HepG2 (cell line): ENCODE measurements around the gene ATP8A1. TPM values are rescaled to one million over a fixed set of nuclear protein-coding genes. Genes with fewer than 3 reads are reported as not detected.

Experiments
- ATAC-seq: fragments of 200-7000 bp; cut with Tn5 transposase; 3 replicates; pipeline ENCODE4 v1.9.1; 2020; ENCODE audit warnings: mild to moderate bottlenecking, moderate library complexity
- BruUV-seq: library from RNA; stranded (reverse); fragments of 400-500 nt; replicated peaks from 2 replicates; lab custom pipeline; 2021; lab: Mats Ljungman, UMichigan
- CTCF ChIA-PET: fragments of 300-600 bp; formaldehyde crosslinking; extraction: SDS; loops from one replicate; lab custom pipeline; 2021; ENCODE audit warnings: low total read pairs, inconsistent platforms, low intra/inter-chr PET ratio; lab: Yijun Ruan, JAX
- POLR2A ChIA-PET: fragments of 350-600 bp; sonication (Branson Sonifier 250); formaldehyde crosslinking; loops from one replicate; lab custom pipeline; 2020; ENCODE audit warnings: antibody characterized with exemption, inconsistent platforms; lab: Yijun Ruan, JAX
- DNase-seq: peaks from one replicate; pipeline ENCODE4 v3.0.0-alpha.2; 2015; ENCODE audit warnings: low spot score
- FAIRE-seq: peaks from 3 replicates; lab custom pipeline; 2011; peaks lifted over from hg19 to GRCh38; lab: Jason Lieb, UNC
- H2AFZ ChIP-seq: one replicate; pipeline ENCODE4 v1.6.1; 2011; ENCODE audit warnings: low read length, inconsistent platforms
- H3K27ac ChIP-seq: fragments of 300-600 bp; 3 replicates; pipeline ENCODE4 v1.8.0; 2011; ENCODE audit warnings: mixed run types, mild to moderate bottlenecking, mixed read lengths, low read length, inconsistent platforms; ENCODE audit not compliant: insufficient read depth; ENCODE audit errors: extremely low read length
- H3K27me3 ChIP-seq, 2 experiments: fragments of 200-600 bp in 1 of 2; 2 replicates in 1 of 2; 3 replicates in 1 of 2; pipeline versions ENCODE4 v1.6.0 to v1.8.0; 2011; ENCODE audit warnings: low read length in 2 of 2, mild to moderate bottlenecking in 2 of 2, moderate library complexity in 2 of 2, inconsistent platforms in 1 of 2; ENCODE audit not compliant: insufficient read depth in 2 of 2, control insufficient read depth in 1 of 2
- H3K36me3 ChIP-seq, 2 experiments: fragments of 200-600 bp in 1 of 2; replicated peaks in 1 of 2; 2 replicates in 1 of 2; 3 replicates in 1 of 2; pipeline versions ENCODE4 v1.5.1 to v1.8.0; 2011; ENCODE audit warnings: low read length in 2 of 2, inconsistent platforms in 1 of 2; ENCODE audit not compliant: insufficient read depth in 2 of 2, control insufficient read depth in 1 of 2
- H3K4me1 ChIP-seq: 2 replicates; pipeline ENCODE4 v1.5.1; 2012; ENCODE audit warnings: low read length, inconsistent platforms; ENCODE audit not compliant: insufficient read depth
- H3K4me2 ChIP-seq: 2 replicates; pipeline ENCODE4 v1.6.0; 2011; ENCODE audit warnings: low read depth, low read length, inconsistent platforms
- H3K4me3 ChIP-seq, 3 experiments: fragments of 200-600 bp in 1 of 3; sonication (generic), shearing (Covaris generic) in 1 of 3; replicated peaks in 1 of 3; 2 replicates each; pipeline ENCODE4 v1.5.1; 2011 to 2016; ENCODE audit warnings: low read length in 3 of 3, inconsistent platforms in 2 of 3, low read depth in 2 of 3, mild to moderate bottlenecking in 2 of 3, control low read depth in 1 of 3, mixed read lengths in 1 of 3; ENCODE audit not compliant: insufficient read depth in 1 of 3
- H3K79me2 ChIP-seq: one replicate; pipeline ENCODE4 v1.6.1; 2011; ENCODE audit warnings: low read length, inconsistent platforms; ENCODE audit not compliant: insufficient read depth
- H3K9ac ChIP-seq: 2 replicates; pipeline ENCODE4 v1.6.0; 2011; ENCODE audit warnings: mild to moderate bottlenecking, low read depth, low read length, inconsistent platforms; ENCODE audit not compliant: insufficient read depth
- H3K9me3 ChIP-seq: 2 replicates; pipeline ENCODE4 v1.5.1; 2012; ENCODE audit warnings: mild to moderate bottlenecking, low read length
- H4K20me1 ChIP-seq: 2 replicates; pipeline ENCODE4 v1.6.0; 2011; ENCODE audit warnings: inconsistent platforms, mild to moderate bottlenecking, low read length, moderate library complexity; ENCODE audit not compliant: insufficient read depth
- ZNF501 ChIP-seq: sonication (generic); formaldehyde crosslinking; IDR thresholded peaks from 2 replicates; pipeline ENCODE4 v1.5.1; 2020; ENCODE audit warnings: mild to moderate bottlenecking, moderate library complexity, missing genetic modification reagents
- ZNF740 ChIP-seq: sonication (generic); formaldehyde crosslinking; IDR thresholded peaks from 2 replicates; pipeline ENCODE4 v1.4.0; 2020; ENCODE audit warnings: missing genetic modification reagents
- WGBS: methylation state at CpG from one replicate; pipeline ENCODE4 v1.1.6; 2017; ENCODE audit warnings: low lambda C conversion rate; 5-methylcytosine and 5-hydroxymethylcytosine counted together
- in situ Hi-C: cut with HindIII; loops from 2 replicates; pipeline ENCODE4 v1.10.0; 2017; ENCODE audit warnings: low pct_unique_long_range_greater_than_20kb; ENCODE audit not compliant: extremely low pct_ligation_motif_present
- intact Hi-C: fragments of 100-400 bp; cut with micrococcal nuclease; formaldehyde crosslinking; loops from one replicate; pipeline ENCODE4 v1.10.0; 2022; ENCODE audit not compliant: unreplicated experiment
- polyA plus RNA-seq, 8 experiments: library from polyadenylated mRNA; depleted of rRNA in 3 of 8; stranded (reverse) in 7 of 8; unstranded in 1 of 8; fragments of >200 nt; fragmentation: Illumina TruSeq in 4 of 8; extraction: Trizol in 4 of 8; gene quantifications; 2 replicates each; pipeline versions ENCODE4 v1.2.1 to v1.2.3, GENCODE V29; 2011 to 2016; ENCODE audit warnings: low read depth in 4 of 8, missing spikeins in 1 of 8, mixed read lengths in 1 of 8; ENCODE audit not compliant: insufficient read depth in 1 of 8
- total RNA-seq, 5 experiments: library from RNA; depleted of rRNA; stranded (reverse); fragments of >200 nt; fragmentation: Illumina TruSeq; extraction: Trizol; gene quantifications; 2 replicates each; pipeline ENCODE4 v1.2.3, GENCODE V29; 2016; ENCODE audit warnings: low read depth in 1 of 5
- TF ChIP-seq, protein P1 (sequence below): sonication (generic); formaldehyde crosslinking; IDR thresholded peaks from 2 replicates; pipeline ENCODE4 v1.4.0; 2020; ENCODE audit warnings: missing genetic modification reagents, mild to moderate bottlenecking, borderline replicate concordance

ATP8A1 gene
- total and polyA plus RNA-seq, 2 of the 13 experiments (the other 11 are each of a cell fraction or from before 2014, with no cell fraction given) = 1.7 to 6.2 TPM

DNA sequence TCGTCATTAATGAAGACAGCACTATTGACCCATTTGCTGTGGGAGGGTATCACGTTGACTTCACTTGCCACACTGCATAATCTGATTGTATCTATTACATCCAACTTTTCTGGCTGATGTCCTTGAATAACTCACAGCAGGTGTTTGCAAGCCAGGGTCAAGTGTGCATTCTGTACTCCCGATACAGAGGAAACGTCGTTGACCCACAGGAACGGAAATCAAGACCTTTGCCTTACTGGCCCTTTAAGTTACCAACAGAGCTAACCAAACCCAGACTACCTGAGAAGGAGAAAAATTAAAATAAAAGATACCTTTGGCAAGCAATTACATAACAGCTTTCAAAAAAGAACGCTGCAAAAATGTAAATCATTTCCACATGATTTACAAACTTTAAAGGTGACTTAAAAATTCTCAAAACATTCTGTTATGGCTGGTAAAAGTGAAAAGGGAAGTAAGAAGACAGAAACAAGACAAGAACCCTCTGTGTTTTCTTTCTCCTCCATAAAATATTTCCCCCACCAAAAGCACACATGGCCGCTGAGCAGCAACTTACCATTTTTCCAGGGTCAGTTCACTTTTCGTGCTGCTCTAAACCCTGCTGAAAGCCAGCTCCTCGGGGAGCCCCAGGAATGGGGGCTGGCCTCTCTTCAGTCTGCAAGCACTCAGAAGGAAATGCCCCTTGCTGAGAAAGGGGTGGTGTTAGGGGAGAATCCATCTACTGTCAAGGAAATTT lies 266.1 kb downstream of the ATP8A1 start:
- H3K4me3 ChIP-seq = no peak overlapping the region
- no peaks in the 10 kb centered on the region for H3K36me3 ChIP-seq
- intact Hi-C loops = no loop called here
- no TSS peak for BruUV-seq
- H4K20me1 ChIP-seq = no peaks in the 10 kb centered on the region
- no peak overlapping the region for H3K4me2 ChIP-seq
- H3K4me1 ChIP-seq = no peaks in the 10 kb centered on the region
- ATAC-seq = no peak
- no peak for FAIRE-seq
- no peaks in the 10 kb centered on the region for H3K79me2 ChIP-seq
- H3K27me3 ChIP-seq = peaks cover 0 to 3% of the 10 kb centered on the region in 2 experiments; a peak in 1 of 5 replicates
- CTCF ChIA-PET = no interaction called here
- no peak for DNase-seq
- H3K27ac ChIP-seq = no peak overlapping the region
- no peak for TF ChIP-seq ZNF740 (CRISPR knock-in tag)
- TF ChIP-seq, all 625 proteins: peak for 0
- POLR2A ChIA-PET = no interaction called here
- no peak overlapping the region for H2AFZ ChIP-seq
- in situ Hi-C loops = no loop called here
- no peak overlapping the region for H3K9ac ChIP-seq
- H3K9me3 ChIP-seq = no peaks in the 10 kb centered on the region
- 16% methylated on average over 10 of the region's 10 CpGs for WGBS

DNA sequence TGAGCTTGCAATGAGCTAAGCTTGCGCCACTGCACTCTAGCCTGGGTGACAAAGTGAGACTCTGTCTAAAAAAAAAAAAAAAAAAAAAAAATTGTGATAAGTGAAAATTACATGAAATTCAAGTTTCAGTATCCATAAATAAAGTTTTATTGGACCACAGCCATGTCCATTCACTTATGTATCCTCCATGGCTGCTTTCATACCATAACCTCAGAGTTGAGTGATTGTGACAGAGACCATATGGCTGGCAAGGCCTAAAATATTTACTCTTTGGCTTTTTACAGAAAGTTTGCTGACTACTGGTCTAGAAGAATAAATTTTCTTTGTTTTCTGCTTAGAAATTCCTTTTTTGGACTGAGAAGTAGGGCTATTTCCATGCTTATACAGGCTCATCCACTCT lies 271.4 kb downstream of the ATP8A1 start:
- intact Hi-C loops = no loop called here
- DNase-seq = no peak
- H3K27ac ChIP-seq = no peak overlapping the region
- no peak overlapping the region for H3K9ac ChIP-seq
- no peak for TF ChIP-seq ZNF501 (CRISPR knock-in tag)
- TF ChIP-seq, protein P1, sequence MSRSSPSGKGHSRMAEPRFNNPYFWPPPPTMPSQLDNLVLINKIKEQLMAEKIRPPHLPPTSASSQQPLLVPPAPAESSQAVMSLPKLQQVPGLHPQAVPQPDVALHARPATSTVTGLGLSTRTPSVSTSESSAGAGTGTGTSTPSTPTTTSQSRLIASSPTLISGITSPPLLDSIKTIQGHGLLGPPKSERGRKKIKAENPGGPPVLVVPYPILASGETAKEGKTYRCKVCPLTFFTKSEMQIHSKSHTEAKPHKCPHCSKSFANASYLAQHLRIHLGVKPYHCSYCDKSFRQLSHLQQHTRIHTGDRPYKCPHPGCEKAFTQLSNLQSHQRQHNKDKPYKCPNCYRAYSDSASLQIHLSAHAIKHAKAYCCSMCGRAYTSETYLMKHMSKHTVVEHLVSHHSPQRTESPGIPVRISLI (CRISPR knock-in tag) = no peak
- TF ChIP-seq, all 625 proteins: peak for 0
- Histone ChIP-seq H3K79me2 (no peaks in the 10 kb centered on the region), H3K4me1 (no peaks in the 10 kb centered on the region), H2AFZ (no peak overlapping the region), H4K20me1 (no peaks in the 10 kb centered on the region), H3K4me2 (no peak overlapping the region), H3K4me3 (no peak overlapping the region), H3K9me3 (no peaks in the 10 kb centered on the region), H3K27me3 (peaks cover 0 to 6% of the 10 kb centered on the region in 2 experiments; a peak in 1 of 5 replicates), H3K36me3 (no peaks in the 10 kb centered on the region)
- FAIRE-seq = no peak
- ChIA-PET CTCF (no interaction called here), POLR2A (no interaction called here)
- BruUV-seq = no TSS peak
- no peak for ATAC-seq
- in situ Hi-C loops = no loop called here
- WGBS = 29% methylated on average over 1 of the region's 1 CpG
